Ascending aorta (tissue), 2 donors: ENCODE measurements around the gene AADAC. TPM values are rescaled to one million over a fixed set of nuclear protein-coding genes. Genes with fewer than 3 reads are reported as not detected.
"Not testable (repeated sequence)": the region's sequence is repeated elsewhere in the genome, so short reads cannot be mapped to it uniquely, and the experiment has no call there.

Source experiments
- DNase-seq, 2 donors: peaks; one replicate each; pipeline ENCODE4 v3.0.0-alpha.2; 2019; ENCODE audit warnings: low spot score in 2 of 2
- H3K27ac ChIP-seq, 2 donors: fragments of 200-600 bp; sonication (generic); one replicate each; pipeline ENCODE4 v1.5.1; 2016 to 2017; ENCODE audit warnings: mild to moderate bottlenecking in 1 of 2
- H3K27me3 ChIP-seq: fragments of 200-600 bp; sonication (generic); one replicate; pipeline ENCODE4 v1.5.1; 2017
- H3K36me3 ChIP-seq, 2 donors: fragments of 200-600 bp; sonication (generic); one replicate each; pipeline ENCODE4 v1.5.1; 2016
- H3K4me1 ChIP-seq, 2 donors: fragments of 200-600 bp; sonication (generic); one replicate each; pipeline ENCODE4 v1.5.1; 2016 to 2017; ENCODE audit warnings: mild to moderate bottlenecking in 1 of 2
- H3K4me3 ChIP-seq, 2 donors: fragments of 200-600 bp; sonication (generic); one replicate each; pipeline ENCODE4 v1.5.1; 2016 to 2017; ENCODE audit warnings: mild to moderate bottlenecking in 1 of 2
- H3K9me3 ChIP-seq, 2 donors: fragments of 200-600 bp; sonication (generic); one replicate each; pipeline ENCODE4 v1.5.1; 2016
- CTCF ChIP-seq, 3 experiments: fragments of 200-600 bp in 2 of 3; fragments of 450-650 bp in 1 of 3; sonication (generic) in 2 of 3; IDR thresholded peaks; one replicate each; pipeline ENCODE4 v1.5.1; 2016 to 2019; ENCODE audit warnings: antibody characterized with exemption in 3 of 3, mild to moderate bottlenecking in 1 of 3, moderate library complexity in 1 of 3
- intact Hi-C: fragments of 100-400 bp; cut with DNase I; formaldehyde crosslinking; loops from one replicate; pipeline ENCODE4 v1.15.1; 2023
- total RNA-seq: library from RNA; depleted of rRNA; stranded (reverse); fragments of >200 nt; gene quantifications from one replicate; pipeline ENCODE4 v1.1.0, GENCODE V29; 2016

The AADAC gene
- total RNA-seq, 1 donor from 2014 or later, result 1.2 TPM

- H3K27me3 ChIP-seq, result no peaks in the 10 kb centered on the region
- H3K4me3 ChIP-seq, result no peak overlapping the region
- TF ChIP-seq CTCF (IDR thresholded peaks at IDR 0.05), result no peak
- H3K4me1 ChIP-seq, result no peaks in the 10 kb centered on the region
- H3K27ac ChIP-seq, result no peak overlapping the region
- H3K9me3 ChIP-seq, result no peaks in the 10 kb centered on the region
- intact Hi-C loops, result no loop called here
- H3K36me3 ChIP-seq, result no peaks in the 10 kb centered on the region
- no peak for DNase-seq
These were observed 29.4 kb downstream of the AADAC start for GRCh38 chr3:151843275-151843674.

DNA sequence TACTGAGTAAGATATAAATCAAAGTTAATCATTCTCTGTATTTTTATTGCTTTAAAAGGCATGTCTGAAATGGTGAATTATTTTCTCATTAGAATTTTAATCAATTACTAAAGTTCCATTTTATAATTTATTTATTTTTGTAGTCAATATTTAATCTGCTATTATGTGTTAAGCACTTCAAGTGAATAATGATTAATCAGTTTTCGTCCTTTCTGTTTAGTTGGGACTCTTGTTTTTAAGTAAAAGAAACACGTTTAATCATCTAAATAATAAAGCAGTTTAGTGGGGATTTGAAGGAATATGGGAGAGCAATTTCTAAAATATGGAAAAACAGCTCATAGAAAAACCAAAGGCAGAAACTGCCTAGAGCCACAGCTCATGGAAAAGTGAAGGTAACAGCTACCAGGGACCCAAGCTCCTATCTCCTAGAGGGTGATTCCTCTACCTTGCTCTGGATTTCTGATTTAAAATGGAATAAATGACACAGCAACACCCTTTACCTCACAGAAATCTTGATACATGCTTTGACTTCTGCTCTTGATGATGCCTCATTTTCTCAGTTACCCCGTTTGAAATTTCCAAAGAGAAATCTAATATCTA is 31.5 kb downstream of the AADAC start:
- Histone ChIP-seq H3K27me3 (no peaks in the 10 kb centered on the region), H3K9me3 (peaks cover 0 to 5% of the 10 kb centered on the region in 2 donors), H3K27ac (no peak overlapping the region), H3K36me3 (no peaks in the 10 kb centered on the region), H3K4me3 (no peak overlapping the region), H3K4me1 (no peaks in the 10 kb centered on the region)
- no peak for TF ChIP-seq CTCF (IDR thresholded peaks at IDR 0.05)
- no peak for DNase-seq
- intact Hi-C loops, result no loop called here

DNA sequence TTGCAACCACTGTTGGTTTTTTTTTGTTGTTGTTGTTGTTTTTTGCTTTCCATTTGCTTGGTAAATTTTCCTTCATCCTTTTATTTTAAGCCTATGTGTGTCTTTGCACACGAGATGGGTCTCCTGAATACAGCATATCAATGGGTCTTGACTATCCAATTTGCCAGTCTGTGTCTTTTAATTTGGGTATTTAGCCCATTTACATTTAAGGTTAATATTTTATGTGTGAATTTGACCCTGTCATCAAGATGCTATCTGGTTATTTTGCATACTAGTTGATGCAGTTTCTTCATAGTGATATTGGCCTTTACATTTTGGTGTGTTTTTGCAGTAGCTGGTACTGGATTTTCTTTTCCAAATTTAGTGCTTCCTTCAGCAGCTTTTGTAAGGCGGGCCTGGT is 36.1 kb downstream of the AADAC start:
- H3K27me3 ChIP-seq, intact Hi-C loops, H3K4me3 ChIP-seq, H3K36me3 ChIP-seq, DNase-seq, H3K4me1 ChIP-seq, H3K27ac ChIP-seq, H3K9me3 ChIP-seq: not testable (repeated sequence)

- Histone ChIP-seq H3K4me3 (no peak overlapping the region), H3K9me3 (peaks cover 0 to 7% of the 10 kb centered on the region in 2 donors), H3K36me3 (no peaks in the 10 kb centered on the region), H3K27ac (no peak overlapping the region), H3K4me1 (no peaks in the 10 kb centered on the region), H3K27me3 (no peaks in the 10 kb centered on the region)
- intact Hi-C loops, result no loop called here
- no peak for TF ChIP-seq CTCF (IDR thresholded peaks at IDR 0.05)
- DNase-seq, result no peak
These were observed 38.3 kb downstream of the AADAC start for GRCh38 chr3:151852074-151852811.

GRCh38 chr3:151856118-151856517 is 42.2 kb downstream of the AADAC start:
- no peak for DNase-seq

More at GRCh38 chr3:151856118-151856517, 42.2 kb downstream of the AADAC start:
- no peaks in the 10 kb centered on the region for H3K36me3 ChIP-seq
- no peaks in the 10 kb centered on the region for H3K27me3 ChIP-seq
- H3K4me1 ChIP-seq, result no peaks in the 10 kb centered on the region
- H3K4me3 ChIP-seq, result no peak overlapping the region
- no peaks in the 10 kb centered on the region for H3K9me3 ChIP-seq
- intact Hi-C loops, result no loop called here
- no peak for TF ChIP-seq CTCF (IDR thresholded peaks at IDR 0.05)
- no peak overlapping the region for H3K27ac ChIP-seq
